NT2/D1 (cell line): ENCODE results near the gene FLVCR1.

Source experiments
- DNase-seq: peaks from one replicate; pipeline ENCODE4 v3.0.0-alpha.2; 2011; ENCODE audit warnings: low read depth, low spot score
- H3K27me3 ChIP-seq: 2 replicates; pipeline ENCODE4 v1.6.0; 2011; ENCODE audit warnings: mild to moderate bottlenecking; ENCODE audit not compliant: insufficient read length, insufficient read depth
- H3K36me3 ChIP-seq: 2 replicates; pipeline ENCODE4 v1.6.1; 2011; ENCODE audit warnings: mild to moderate bottlenecking, low read length, mixed read lengths; ENCODE audit not compliant: insufficient read depth, insufficient read length
- H3K4me1 ChIP-seq: 2 replicates; pipeline ENCODE4 v1.5.1; 2011; ENCODE audit not compliant: insufficient read depth, insufficient read length
- H3K4me3 ChIP-seq: 2 replicates; pipeline ENCODE4 v1.5.1; 2011; ENCODE audit warnings: low read depth; ENCODE audit not compliant: insufficient read length
- H3K9ac ChIP-seq: 2 replicates; pipeline ENCODE4 v1.6.0; 2011; ENCODE audit warnings: low read depth; ENCODE audit not compliant: insufficient read length
- H3K9me3 ChIP-seq: 2 replicates; pipeline ENCODE4 v1.5.1; 2011; ENCODE audit warnings: mild to moderate bottlenecking, low read length; ENCODE audit not compliant: insufficient read depth
- SUZ12 ChIP-seq: IDR thresholded peaks from 2 replicates; pipeline ENCODE4 v1.6.1; 2011; ENCODE audit not compliant: insufficient read length, insufficient read depth; ENCODE audit errors: extremely low read depth
- YY1 ChIP-seq: IDR thresholded peaks from 2 replicates; pipeline ENCODE4 v1.6.1; 2011; ENCODE audit not compliant: insufficient read length, insufficient read depth
- ZNF274 ChIP-seq: IDR thresholded peaks from 2 replicates; pipeline ENCODE4 v1.6.1; 2011; ENCODE audit warnings: mild to moderate bottlenecking, low read depth, low read length

FLVCR1 gene

GRCh38 chr1:212928323-212929291 is 70.5 kb downstream of the FLVCR1 start:
- Histone ChIP-seq H3K4me1 (peaks cover 15% of the 10 kb centered on the region), H3K9ac (peak overlapping the region; percentile 86), H3K9me3 (no peaks in the 10 kb centered on the region), H3K36me3 (no peaks in the 10 kb centered on the region), H3K4me3 (no peak overlapping the region), H3K27me3 (no peaks in the 10 kb centered on the region)
- DNase-seq: peak; percentile 94
- TF ChIP-seq YY1 (peak; percentile 41), ZNF274 (no peak)

GRCh38 chr1:212930986-212931678 is 73.1 kb downstream of the FLVCR1 start:
- Histone ChIP-seq H3K9me3 (no peaks in the 10 kb centered on the region), H3K4me3 (no peak overlapping the region), H3K4me1 (peaks cover 15% of the 10 kb centered on the region), H3K36me3 (no peaks in the 10 kb centered on the region), H3K9ac (no peak overlapping the region), H3K27me3 (no peaks in the 10 kb centered on the region)
- no peak for DNase-seq
- TF ChIP-seq SUZ12 (no peak), ZNF274 (no peak), YY1 (no peak)

- Histone ChIP-seq H3K9ac (no peak overlapping the region), H3K9me3 (peaks cover 1% of the 10 kb centered on the region; the same call in 1 of the 2 replicates), H3K36me3 (no peaks in the 10 kb centered on the region), H3K4me1 (no peaks in the 10 kb centered on the region), H3K4me3 (no peak overlapping the region), H3K27me3 (no peaks in the 10 kb centered on the region)
- DNase-seq: no peak
- TF ChIP-seq SUZ12 (no peak), ZNF274 (no peak), YY1 (no peak)
Observed at GRCh38 chr1:212933815-212934471, 75.9 kb downstream of the FLVCR1 start.

GRCh38 chr1:212935387-212935981 is 77.4 kb downstream of the FLVCR1 start:
- TF ChIP-seq SUZ12: no peak
- TF ChIP-seq YY1: no peak
- no peak for TF ChIP-seq ZNF274
- no peak overlapping the region for H3K9ac ChIP-seq

GRCh38 chr1:212937034-212937433 is 79.0 kb downstream of the FLVCR1 start:
- peaks cover 18% of the 10 kb centered on the region; the same call in 1 of the 2 replicates for H3K9me3 ChIP-seq
- no peak overlapping the region for H3K9ac ChIP-seq
- H3K4me1 ChIP-seq: no peaks in the 10 kb centered on the region
- no peaks in the 10 kb centered on the region for H3K36me3 ChIP-seq
- no peak for TF ChIP-seq YY1
- no peak for TF ChIP-seq SUZ12
- TF ChIP-seq ZNF274: no peak
- H3K4me3 ChIP-seq: no peak overlapping the region
- no peak for DNase-seq
- H3K27me3 ChIP-seq: no peaks in the 10 kb centered on the region

More at GRCh38 chr1:212935387-212935981, 77.4 kb downstream of the FLVCR1 start:
- Histone ChIP-seq H3K36me3 (no peaks in the 10 kb centered on the region), H3K4me1 (no peaks in the 10 kb centered on the region), H3K4me3 (no peak overlapping the region), H3K27me3 (no peaks in the 10 kb centered on the region), H3K9me3 (peaks cover 16% of the 10 kb centered on the region; the same call in 1 of the 2 replicates)
- DNase-seq: no peak

- no peaks in the 10 kb centered on the region for H3K36me3 ChIP-seq
- no peak overlapping the region for H3K9ac ChIP-seq
- H3K4me1 ChIP-seq: no peaks in the 10 kb centered on the region
- H3K9me3 ChIP-seq: peaks cover 18% of the 10 kb centered on the region; the same call in 1 of the 2 replicates
- DNase-seq: no peak
- no peak overlapping the region for H3K4me3 ChIP-seq
- no peaks in the 10 kb centered on the region for H3K27me3 ChIP-seq
- TF ChIP-seq ZNF274 (no peak), YY1 (no peak), SUZ12 (no peak)
Observed at GRCh38 chr1:212938846-212939245, 80.8 kb downstream of the FLVCR1 start.

- DNase-seq: no peak
- Histone ChIP-seq H3K27me3 (no peaks in the 10 kb centered on the region), H3K9me3 (peaks cover 18% of the 10 kb centered on the region; the same call in 1 of the 2 replicates), H3K4me1 (no peaks in the 10 kb centered on the region), H3K4me3 (no peak overlapping the region), H3K9ac (no peak overlapping the region), H3K36me3 (no peaks in the 10 kb centered on the region)
- no peak for TF ChIP-seq YY1
Observed at GRCh38 chr1:212941452-212941851, 83.4 kb downstream of the FLVCR1 start.
